ENCODE results near the gene DSPP.

The DSPP gene

DNA sequence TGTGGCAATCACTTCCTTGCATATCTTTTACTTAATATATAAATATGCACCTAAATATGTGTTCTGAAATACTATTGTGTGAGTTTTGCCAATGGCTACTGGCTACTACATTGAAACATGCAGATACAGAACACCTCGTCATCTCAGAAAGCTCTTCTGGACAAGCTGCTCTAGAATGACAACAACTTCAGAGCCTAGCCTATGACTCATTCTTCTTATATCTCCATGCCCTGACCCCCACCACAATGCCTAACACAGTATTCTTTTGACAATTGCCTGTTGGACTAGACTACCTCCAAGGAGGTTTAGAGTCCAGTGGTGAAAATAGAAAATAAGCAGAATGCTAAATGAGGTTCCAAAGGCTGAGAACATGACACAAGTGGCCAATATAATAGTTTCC is 24.1 kb downstream of the DSPP start:
- DNase-seq: no peak

DNA sequence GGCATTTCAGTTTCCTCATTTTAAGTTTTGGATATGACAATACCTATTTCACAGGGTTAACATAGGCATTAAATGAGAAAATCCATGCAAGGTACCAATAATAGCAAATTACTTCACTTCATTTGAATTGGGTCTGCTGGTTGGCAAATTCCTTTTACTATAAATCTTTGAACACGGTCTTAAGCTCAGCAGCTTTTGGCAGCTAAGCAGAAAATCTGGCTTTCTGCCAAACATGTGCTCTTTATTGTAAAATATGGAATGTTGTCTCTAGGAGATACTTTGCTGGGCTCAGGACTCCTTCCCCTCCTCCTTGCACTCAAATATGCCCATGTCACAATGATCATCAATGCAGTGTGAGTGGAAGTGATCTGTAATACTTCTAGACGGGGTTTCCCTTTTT is 24.9 kb downstream of the DSPP start:
- DNase-seq: no peak

- DNase-seq: no peak
These were observed 36.0 kb downstream of the DSPP start for GRCh38 chr4:87644286-87644685.

- no peak for DNase-seq
These were observed 41.7 kb downstream of the DSPP start, which contains the start of gene DMP1 for GRCh38 chr4:87649980-87650379. Gene DMP1, plus strand, starts transcription at chr4:87650280. Its CDS starts 6,213 bp downstream, at chr4:87656493.

DNA sequence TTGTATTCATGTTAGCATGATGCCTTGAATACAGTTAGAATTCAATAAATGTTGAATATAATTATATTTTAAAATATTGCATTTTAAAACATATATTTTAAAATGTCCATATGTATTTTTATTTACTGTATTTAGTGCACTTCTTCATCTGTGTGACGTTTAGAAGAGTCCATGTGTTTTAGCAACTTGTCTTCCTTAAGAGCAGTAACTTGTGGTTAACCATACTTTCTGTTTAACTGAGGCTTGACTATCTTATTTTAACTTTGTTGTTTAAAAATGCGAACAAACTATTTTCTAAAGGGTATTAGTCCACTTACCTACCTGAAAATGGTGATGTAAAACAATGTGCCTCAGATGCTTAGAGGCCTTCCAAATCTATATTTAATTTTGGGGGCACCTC is 42.6 kb downstream of the DSPP start:
- no peak for DNase-seq

GRCh38 chr4:87651941-87652340 is 43.6 kb downstream of the DSPP start:
- DNase-seq: no peak

- DNase-seq: no peak
These were observed 46.2 kb downstream of the DSPP start for GRCh38 chr4:87654487-87655044.

DNA sequence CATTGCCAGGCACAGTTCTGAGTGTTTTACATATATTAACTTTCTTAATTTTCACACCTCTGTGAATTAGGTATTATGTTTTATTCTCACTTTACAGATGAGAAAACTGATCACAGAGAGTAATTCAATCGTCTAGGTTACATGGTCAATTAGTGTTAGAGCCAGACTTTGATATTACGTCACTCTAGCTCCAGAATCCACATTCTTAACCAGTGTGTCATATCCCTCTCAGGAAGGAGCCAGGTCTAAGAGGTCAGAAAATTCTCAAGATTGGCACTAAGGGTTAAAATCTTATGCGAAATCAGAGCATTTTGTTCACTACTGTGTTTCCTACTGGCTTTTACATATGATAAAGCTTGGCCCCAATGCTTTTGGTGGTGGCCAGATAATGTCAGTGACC is 49.2 kb downstream of the DSPP start:
- DNase-seq: no peak

DNA sequence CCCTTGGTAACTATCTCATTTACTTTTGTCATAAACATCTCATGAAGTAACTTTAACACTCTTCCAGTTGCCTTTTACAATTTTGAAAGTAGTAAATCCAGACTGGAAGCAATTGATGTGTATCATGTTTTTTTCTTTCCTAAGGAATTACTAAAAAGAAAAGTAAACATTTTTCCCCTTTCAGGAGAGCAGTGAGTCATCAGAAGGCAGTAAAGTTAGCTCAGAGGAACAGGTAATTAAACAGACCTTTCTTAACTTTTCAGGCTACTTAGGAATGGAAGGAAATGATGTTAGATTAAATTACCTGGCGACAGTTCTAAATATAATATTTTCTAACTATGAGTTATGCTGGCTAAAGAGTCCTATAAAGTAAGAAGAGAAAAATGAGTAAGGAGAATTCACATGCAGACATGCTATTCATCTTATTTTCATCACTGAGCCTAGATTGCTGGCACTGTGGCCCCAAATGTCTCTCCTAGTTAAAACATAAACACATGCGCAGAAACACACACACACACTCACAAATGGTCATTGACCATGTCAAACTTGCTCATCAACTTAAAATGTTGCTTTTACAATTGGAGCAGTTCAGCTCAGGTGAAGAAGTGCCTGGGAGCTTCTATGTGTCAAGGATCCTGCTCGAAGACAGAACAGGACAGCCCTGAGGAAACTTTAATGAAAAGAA is 51.1 kb downstream of the DSPP start:
- DNase-seq: no peak

DNA sequence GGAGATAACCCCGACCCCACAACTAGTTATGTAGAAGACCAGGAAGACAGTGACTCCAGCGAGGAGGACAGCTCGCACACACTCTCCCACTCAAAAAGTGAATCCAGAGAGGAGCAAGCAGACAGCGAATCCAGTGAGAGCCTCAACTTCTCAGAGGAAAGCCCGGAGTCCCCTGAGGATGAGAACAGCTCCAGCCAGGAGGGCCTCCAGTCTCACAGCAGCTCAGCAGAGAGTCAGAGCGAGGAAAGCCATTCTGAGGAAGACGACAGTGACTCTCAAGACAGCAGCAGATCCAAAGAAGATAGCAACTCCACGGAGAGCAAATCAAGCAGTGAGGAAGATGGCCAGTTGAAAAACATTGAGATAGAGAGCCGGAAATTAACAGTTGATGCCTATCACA is 54.5 kb downstream of the DSPP start:
- DNase-seq: no peak
